Measurements from ENCODE around the gene MYL12B.
"Not testable (repeated sequence)": the region's sequence is repeated elsewhere in the genome, so short reads cannot be mapped to it uniquely, and the experiment has no call there.

Gene MYL12B

DNA sequence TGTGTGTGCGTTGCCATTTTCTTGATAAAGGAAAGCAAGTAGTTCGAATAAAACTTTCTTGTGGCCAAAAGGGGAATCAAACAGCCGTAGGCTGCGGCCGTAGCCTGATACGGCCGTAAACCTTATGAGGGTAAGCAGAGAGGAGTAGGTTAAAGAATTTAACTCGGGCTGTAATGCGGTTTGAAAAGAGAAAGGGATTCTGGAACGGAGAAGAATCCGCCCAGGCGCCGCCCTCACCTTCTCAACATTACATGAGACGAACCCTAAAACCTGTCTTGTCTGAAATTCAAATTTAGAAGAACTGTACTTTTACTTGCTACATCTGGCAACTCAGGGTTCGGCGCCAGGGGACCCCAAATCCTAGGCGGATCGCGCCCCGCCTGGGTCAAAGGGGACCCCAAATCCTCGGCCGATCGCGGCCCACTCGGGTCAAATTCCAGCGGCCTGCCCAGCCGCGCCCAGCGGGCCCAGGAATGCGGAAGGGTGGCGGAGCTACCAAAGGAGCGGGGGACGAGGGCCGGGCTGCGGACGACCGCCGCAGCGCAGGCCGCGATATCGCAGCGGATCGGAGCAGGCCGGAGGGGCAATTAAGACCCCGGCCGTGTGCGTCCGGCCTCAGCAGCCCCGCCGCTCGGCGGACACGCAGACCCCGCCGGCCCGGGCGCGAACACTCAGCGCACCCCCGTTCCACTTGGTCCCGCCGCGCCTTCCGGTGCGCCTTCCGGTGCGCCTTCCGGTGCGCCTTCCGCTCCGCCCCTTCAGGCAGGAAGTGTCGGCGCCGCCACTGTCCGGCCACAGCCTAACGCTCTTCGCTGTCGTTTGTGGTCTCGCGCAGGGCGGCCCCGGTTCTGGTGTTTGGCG lies at the start of gene MYL12B:
Gene MYL12B, plus strand, starts transcription at position 761 of the 861 bp plus-strand sequence. CDS start 10,766 bp downstream, outside the sequence.
- no peak for DNase-seq

DNA sequence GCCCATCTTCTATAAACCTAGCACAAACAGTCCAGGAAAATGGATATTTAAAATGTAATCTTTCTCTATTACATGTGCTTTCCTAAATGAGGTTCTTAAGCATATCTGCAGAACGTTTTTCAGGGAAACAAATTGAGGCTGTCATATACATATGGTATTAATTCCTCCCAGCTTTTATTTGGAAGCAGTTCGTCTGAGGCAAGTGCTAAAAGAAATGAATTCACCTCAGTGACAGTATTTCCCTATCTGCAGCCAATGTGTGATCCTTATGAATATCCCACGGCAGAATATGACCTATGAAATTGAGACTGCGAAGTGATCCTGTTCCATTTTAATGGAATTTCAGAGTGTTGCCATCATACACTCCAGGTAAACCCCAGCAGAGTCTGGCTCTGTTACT lies 49.3 kb upstream of the MYL12B start:
- DNase-seq: no peak

DNA sequence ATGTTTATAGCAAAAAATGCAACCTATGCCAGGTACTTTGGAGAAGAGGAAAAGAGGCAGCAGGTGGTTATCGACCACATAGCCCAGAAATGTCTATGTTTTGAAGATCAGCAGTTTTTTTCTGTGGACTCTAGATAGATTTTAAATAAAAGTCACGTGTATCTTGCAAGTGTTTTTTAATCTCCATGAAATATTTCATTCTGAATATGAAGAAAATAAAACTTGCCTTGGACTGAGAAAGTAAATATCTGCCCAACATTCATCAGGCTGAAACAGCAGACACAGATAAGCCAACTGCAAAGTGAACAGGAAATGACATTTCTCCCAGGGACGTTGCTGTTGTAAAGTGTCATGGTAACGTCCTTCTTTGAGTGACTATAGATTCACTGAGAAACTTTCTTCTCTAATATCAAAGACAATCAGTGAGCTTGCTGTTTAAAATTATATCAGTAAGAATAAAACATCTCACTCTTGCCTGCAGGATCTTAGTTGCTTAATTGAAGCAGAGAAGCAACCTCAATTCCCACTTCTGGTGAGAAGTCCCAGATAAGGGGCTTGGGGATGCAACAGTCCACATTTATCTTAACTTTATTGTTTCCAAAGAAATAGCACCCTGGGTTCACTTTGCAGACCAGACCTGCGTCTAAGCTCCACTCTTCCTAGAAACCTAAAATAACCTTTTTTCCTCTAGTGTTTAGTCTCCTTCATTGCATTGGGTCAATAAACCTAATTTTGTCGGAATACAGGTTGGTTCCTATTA lies 48.5 kb upstream of the MYL12B start:
- DNase-seq: no peak

DNA sequence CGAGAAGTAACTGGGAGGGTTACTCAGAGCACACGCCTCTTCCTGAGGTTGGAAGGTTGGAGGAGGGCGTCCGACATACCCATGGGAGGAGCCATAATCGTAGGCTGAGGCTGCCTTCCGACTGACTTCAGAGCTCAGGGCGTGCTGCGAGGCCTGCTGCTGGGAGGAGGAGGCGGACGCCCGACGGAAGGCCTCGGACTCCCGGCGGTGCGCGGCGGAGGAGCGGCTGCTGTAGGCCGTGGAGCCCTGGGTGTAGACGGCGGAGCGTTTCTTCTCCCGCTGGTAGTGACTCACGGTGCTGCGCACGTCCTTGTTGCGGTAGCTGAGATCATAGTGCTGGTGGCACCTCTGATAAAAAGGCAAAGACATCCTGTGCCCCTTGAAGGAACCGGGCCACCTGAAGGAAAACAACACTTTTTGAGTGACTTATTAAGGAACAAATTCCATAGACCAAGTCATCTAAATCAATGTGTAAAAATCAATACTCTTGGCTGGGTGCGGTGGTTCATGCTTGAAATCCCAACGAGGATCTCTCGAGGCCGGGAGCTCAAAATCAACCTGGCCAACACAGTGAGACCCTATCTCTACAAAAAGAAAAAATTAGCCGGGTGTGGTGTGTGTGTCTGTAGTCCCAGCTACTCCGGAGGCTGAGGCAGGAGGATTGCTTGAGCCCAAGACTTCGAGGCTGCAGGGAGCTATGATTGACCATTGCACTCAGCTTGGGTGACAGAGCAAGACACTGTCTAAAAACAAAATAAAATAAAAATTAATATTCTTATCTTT lies 46.9 kb upstream of the MYL12B start:
- DNase-seq: no peak

DNA sequence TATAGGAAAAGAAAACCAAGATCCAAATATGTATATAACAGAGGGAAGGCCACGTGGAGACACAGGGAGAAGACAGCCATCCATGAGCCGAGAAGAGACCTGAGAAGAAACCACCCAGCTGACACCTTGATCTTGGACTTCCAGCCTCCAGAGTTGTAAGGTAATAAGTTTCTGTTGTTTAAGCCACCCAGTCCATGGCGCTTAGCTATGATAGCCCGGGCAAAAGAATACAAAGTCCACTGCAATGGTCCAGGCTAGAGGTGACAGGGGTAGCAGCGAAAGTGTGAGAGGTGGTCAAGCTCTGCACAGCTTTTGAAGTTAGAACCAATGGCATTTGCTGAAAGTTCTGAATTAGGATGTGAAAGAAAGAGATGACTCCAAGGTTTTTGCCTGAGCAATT lies 44.9 kb upstream of the MYL12B start:
- no peak for DNase-seq

DNA sequence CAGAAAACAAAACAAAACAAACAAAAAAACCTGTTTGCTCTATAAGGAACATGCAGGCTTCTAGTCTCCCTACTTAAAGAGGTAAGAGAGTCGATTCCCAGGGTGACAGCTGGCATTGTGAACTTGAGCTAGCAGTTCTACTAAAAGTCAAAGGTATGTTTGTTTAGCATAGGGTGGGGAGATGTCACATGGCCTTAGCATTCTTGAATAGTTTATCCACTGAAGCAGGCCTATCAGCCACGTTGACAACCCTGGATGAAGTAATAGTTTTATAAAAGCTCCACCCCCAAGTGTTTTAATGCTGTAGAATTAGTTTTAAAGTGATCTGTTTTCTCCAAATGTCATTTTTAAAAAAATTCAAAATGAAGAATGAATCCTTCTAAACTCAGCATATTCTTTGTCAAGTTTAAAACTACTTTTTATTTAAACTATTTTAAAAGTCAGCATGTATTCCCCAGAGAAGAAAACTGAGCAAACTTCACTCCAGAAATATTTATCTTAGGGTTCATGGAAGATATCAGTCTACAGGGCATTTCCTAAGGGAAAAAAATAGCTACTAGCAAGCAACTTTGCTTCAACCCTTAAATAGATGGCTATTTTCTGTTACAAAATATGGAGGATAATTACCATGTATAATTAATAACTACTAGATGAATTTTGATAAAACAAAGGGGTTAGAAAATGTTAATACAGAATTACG lies 43.8 kb upstream of the MYL12B start:
- DNase-seq: no peak

DNA sequence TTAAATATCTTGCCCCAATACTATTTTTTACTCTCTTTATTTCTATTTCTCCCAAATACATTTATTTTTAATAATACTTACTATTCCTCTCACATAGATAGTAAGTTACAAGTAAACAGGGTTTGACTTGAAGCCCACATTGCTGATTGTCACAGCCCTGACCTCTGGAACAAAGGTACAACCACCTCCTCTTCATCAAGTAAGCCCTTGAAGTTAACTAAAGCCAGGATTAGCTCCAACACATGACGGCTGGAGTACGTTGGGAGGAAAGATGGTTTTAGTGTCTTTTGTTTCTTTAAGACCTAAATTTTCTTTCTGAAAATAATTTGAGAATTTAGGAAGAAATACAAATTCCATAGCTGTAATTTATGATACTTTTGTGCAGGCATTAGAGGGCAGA lies 43.1 kb upstream of the MYL12B start:
- DNase-seq: no peak

DNA sequence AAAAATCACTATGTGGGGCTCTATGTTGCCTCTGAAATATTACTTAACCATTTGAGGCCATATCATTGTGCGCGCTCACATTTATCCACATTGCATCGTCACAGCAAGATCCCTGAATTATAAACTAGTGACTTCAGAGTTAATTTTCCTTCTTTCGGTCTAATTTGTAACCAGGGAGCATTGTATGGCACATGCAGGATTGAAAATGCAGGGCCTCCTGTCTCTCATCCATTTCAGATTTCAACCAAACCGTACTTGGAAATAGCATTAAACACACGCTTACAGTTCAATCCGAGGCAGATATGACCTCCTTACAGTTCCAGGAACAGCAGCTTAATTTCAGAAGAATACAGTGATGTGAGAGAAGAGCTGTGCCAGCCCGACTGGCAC lies 42.7 kb upstream of the MYL12B start:
- DNase-seq: no peak

DNA sequence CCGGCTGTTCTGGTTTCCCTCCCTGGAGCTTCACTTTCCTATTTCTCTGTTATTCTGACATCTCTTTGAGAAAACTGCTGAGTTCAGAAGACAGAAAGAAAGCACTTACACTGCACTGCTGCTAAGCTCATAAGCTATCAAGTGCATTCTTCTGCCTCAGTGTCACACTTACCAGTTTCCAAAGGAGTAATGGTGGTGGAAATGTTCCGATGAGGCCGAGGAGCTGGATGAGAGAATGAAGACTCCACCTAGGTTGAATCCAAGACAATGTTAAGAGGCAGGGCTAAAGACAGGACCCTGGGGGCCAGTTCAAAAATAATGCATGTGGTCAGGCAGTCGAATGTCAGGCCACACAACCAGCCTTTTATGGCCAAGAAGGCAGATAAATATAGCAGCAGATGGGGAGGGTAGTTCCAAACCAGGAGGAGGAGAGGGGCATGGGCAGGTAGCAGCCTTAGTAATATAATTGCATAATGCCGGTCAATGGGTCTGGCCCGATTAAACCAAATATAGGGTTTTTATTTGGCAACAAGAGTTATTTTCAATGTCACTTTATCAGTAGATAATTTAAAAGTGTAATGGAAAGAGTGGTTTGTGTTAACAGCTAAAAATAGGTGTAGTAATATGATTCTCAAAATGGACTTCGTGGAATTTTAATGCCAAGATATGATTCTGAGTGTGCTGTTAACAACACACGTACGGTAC lies 42.1 kb upstream of the MYL12B start, which contains the start of gene MYOM1:
Gene MYOM1, minus strand, starts transcription at position 338 of the 705 bp plus-strand sequence. CDS start 4,745 bp downstream, outside the sequence.
- no peak for DNase-seq

DNA sequence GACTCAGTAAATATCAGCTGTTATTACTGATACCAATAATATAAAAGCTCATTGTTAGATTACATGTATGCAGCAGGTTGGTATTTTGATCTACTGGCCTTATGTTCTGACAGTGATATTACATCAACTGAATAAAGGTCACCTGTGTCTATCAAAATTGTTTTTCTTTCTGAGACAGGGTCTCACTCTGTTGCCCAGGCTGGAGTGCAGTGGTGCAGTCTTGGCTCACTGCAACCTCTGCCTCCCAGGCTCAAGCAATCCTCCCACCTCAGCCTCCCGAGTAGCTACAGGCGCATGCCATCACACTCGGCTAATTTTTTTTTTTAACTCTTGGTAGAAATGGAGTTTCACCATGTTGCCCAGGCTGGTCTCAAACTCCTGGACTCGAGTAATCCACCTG lies 41.1 kb upstream of the MYL12B start:
- DNase-seq: not testable (repeated sequence)

DNA sequence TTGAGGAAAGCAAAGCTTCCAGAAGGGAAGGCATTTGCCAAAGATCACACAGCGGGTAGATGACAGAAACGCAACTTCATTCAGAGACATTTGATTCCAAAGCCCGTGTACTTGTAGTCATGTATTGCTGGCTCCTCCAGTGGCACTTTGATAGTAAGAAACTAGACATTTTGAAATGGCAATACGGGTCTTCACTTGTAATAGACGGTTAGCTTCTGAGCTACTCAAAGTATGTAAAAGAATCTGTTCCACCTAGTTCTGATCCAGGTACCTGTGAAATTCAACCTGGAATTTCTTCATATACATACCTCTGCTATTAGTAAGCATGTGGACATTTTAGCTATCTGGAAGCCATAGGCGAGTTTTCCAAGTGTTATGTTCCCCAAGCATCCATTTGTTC lies 40.4 kb upstream of the MYL12B start:
- no peak for DNase-seq

DNA sequence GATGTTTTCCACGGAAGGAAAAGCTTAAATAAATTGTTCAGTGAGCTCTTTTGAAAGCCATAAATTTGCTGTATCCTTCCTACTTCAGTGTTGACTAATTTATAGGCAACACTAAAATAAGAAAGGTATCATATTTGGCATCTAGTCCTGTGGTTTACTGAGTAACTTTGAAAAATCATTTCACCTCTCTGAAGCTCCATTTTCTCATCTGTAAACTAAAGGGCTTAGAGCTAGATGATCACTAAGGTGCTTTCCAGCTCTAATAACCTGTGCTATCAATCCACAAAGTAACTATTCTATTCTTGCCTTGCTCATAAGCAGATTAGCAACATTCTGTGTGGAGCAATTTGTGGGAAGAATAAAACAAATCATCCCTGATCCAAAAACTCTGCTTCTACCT lies 38.6 kb upstream of the MYL12B start:
- DNase-seq: no peak

DNA sequence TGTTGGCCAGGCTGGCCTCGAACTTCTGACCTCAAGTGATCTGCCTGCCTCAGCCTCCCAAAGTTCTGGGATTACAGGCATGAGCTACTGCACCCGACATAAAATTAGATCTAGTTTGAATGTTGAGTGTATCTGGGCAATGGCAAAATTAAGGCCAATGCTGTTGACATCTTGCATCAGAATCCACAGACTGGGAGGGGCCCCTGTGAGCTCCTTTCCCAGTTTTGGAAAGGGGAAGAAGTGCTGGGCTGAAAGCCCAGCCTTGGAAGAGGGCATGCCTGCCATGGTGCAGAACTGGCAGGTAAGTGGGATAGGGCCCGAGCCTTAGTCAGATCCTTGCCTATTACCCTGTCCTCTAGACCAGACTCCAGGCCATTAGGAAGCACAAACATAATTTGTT lies 37.7 kb upstream of the MYL12B start:
- no peak for DNase-seq

DNA sequence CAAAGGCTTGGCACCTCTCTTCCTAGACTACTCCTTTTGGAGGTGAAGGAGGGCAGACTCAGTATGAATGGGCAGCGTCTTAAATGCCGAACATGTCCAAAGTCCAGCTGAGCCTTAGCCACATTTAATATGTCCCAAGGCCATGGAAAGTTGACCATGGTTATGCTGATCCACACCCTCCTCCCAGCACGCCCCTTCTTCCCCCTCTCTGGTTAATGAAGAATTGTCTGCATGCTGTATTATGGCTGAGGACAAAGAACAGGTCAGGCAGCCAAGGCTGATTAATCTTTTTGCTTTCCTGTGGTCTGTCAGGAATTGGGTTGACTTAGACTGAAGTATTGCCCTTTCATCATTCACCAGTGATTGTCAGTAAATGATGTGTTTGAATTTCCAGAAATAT lies 36.3 kb upstream of the MYL12B start:
- DNase-seq: no peak

DNA sequence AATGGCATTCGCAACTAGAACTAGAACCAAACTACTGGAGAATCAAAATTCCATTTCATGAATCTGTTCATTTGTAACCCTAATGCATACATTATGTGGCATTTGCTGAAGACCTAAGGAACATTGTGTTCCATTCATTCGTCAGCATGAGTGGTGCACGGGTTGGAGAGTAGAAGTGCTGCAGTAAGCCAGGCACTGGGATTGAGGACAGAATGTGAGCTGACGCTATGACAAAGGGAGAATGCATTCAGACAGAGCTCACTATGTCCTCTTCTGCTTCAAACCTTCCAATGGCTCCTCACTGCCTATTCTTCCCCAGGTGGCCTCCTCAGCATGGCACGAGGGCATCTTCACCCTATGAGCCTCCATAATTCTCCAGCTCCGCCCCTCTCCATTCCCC lies 35.9 kb upstream of the MYL12B start:
- DNase-seq: no peak

DNA sequence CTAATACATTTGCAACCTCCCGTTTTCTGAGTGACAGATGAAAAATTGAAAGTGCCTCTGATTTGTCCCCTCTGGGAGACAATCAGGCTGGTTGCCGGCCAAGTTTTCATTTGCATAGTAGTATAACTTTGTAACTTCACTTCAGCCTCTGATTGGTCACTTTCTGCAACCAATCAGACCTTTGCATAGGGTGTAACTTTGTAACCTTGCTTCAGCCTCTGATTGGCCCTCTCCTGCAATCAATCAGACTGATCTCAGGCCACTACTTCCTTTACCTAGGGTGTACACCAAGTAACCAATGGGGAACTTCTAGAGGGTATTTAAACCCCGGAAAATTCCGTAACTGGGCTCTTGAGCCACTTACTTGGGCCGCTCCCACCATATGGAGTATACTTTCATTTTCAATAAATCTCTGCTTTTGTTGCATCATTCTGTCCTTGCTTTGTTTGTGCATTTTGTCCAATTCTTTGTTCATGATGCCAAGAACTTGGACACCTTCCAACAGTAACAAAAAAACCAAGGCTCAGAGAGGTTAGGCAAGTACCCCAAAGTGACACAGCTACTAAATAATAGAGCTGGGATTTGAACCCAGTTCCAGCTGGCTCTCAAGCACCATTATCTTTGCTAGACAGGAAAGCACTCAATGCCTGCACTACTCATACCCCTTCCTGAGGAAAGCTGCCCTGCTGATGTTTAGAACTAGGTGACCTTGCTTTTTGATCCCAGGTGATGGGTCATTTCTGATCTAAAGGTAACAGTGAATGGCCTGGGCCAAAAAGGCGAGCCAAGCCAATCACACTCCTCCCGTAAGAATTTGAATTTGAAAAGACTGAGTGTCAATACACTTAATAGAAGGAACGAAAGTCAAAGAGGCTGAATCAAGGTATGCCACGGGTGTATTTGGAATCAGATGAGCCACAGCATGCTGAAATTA lies 31.3 kb upstream of the MYL12B start:
- DNase-seq: no peak

DNA sequence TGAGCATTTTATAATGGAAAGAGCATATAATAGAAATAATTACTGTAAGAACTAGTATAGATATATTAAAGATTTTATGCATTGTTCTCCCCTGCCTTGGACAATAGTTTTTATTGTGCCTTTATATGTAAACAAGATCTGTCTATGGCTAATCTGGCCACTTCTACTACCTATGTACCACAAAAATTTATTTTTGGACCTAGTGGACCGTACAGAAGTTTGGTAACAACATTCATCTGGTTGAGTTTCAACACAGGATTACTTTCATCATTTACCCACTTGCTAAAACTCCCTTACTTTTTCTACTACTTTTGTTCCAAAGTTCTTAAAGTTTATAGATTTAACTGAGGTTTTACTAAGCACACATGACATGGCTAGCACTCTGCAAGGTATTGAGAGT lies 28.9 kb upstream of the MYL12B start:
- DNase-seq: no peak

DNA sequence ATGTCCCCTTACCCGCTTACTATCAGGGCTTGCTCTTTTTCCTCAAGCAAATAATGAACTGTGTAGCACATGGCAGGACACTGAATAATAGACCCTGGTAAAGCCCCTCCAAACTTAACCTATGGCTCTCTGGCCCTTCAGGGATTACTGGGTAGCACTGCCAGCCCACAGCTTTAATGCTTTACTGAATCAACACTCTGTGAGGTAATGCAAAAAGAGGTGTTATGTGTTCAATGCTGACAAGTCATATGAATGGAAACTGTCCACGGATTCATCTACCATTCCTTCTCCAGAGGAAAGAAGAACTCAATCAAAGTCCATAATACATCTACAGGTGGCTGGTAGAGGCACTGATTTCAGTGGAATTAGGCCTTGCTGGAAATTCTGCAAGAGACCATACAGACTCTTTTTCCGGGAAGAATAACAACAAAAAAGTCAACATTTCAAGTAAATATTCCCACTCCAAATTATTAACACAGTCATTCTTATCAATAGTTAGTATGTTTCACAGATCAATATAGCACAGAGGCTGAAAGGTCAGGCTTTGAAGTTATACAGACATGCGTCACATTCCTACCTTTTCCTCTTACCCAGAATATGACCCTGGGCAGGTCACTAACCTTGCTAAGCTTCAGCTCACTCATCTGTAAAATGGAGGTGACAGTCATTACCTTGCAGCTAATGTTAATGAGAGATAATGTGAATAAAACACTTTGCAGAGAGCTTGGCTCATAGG lies 28.3 kb upstream of the MYL12B start:
- no peak for DNase-seq

DNA sequence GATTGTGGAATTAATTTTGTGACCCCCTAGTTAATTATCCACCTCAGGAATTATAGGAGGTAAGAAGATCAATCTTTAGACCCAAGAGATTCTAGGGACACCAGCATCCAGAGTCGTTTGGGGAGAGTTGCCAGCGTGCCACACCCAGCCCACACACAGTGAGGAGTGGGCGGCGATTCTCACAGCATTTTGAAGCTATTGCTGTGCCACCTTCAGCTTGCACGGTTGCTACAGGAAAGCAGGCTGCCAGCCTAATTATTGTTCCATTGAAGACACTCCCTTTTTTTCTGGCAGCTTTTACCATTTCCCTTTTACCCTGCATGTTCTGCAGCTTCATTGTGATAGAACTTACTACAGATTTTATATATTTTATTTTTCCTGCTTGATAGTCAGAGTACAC lies 27.5 kb upstream of the MYL12B start:
- DNase-seq: no peak

DNA sequence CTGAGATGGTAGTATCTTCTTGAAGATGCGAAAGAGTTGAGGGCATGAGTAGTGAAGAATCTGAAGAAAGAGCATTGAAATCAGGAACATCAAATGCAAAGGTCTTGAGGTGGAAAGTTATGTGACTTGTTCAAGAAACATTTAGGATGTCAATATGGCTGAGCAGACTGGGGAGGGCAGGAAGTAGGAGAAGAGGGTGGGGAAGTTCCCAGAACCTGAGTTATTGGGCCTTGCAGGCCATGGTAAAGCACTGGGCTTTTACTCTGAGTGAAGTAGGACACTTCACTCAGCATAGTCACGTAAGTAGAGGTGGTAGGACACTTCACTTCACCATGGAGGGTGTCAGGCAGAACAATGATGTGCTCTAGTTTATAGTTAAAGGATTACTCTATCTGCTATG lies 26.1 kb upstream of the MYL12B start:
- no peak for DNase-seq
